HG03575 (cell line): ENCODE data around the gene HIC1.

Source experiments
- ATAC-seq: cut with Tn5 transposase; IDR thresholded peaks from one replicate; pipeline ENCODE4 v1.9.1; 2021; ENCODE audit not compliant: unreplicated experiment, insufficient number of reproducible peaks, low FRiP score; ENCODE audit errors: extremely low read depth

Gene HIC1

DNA sequence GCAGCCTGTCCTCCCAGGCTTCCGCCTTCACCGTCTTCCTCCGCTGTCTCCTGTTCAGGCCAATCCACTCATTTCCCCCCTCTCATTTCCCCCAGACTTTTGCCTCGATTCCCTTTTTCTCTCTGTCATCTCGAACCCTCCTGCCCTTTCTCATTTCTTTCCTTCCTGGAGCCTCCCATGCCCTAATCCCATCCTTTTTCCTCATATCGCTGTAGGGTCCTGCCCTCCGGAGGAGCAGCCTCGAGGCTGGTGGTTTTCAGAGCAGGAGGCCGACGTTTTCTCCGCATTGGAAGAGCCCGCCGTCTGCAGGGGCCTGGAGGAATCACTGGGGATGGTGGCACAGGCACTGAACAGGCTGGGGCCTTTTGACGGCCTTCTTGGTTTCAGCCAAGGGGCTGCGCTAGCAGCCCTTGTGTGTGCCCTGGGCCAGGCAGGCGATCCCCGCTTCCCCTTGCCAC, 12.5 kb upstream of the HIC1 start:
- no peak for ATAC-seq

DNA sequence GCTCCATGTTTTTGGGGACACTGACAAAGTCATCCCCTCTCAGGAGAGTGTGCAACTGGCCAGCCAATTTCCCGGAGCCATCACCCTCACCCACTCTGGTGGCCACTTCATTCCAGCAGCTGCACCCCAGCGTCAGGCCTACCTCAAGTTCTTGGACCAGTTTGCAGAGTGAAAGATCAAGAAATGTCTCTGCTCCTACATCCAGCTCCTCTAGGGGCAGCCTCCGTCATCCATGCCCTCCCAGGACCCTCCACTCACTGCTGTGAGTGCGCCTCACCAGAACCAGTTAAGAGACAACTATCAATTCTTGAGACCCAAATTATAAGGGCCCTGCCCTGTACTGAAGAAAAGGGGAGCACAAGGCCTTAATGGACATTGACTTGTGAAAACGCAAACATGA, 12.0 kb upstream of the HIC1 start:
- no peak for ATAC-seq

DNA sequence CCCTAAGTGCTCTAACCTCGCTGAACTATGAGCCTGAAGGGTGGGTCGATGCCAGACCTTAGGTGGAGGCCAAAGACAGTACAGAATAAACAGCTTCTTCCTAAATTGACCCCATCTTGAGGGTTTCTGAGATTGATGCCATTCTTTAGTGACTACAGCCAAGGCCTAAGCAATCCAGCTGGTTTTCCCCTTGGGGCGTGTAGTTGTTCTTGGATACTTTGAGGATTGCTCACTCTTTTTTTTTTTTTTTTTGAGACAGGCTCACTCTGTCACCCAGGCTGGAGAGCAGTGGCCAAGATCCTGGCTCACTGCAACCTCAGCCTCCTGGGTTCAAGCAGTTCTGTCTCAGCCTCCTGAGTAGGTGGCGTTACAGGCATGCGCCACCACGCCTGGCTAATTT, 11.1 kb upstream of the HIC1 start:
- ATAC-seq: no peak

DNA sequence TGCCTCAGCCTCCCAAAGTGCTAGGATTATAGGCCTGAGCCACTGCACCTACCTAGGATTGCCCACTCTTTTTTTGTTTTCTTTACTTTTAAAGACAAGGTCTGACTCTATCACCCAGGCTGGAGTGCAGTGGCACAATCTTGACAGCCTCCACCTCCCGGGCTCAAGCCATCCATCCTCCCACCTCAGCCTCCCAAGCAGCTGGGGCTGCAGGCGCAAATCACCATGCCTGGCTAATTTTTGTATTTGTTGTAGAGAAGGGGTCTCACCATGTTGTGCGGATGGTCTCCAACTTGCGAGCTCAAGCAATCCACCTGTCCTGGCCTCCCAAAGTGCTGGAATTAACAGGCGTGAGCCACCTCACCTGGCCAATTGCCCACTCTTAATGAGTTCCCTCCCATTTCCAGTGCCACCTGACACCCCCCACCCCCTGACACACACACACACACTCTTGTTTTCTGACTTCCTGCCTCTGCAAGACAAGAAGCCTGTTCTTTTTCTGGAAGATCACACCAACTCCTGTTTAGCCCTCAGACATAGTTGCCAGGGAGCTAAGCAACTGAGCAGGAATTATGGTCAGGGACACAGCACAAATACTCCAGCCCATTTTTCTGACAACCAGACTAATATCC, 10.5 kb upstream of the HIC1 start:
- no peak for ATAC-seq

DNA sequence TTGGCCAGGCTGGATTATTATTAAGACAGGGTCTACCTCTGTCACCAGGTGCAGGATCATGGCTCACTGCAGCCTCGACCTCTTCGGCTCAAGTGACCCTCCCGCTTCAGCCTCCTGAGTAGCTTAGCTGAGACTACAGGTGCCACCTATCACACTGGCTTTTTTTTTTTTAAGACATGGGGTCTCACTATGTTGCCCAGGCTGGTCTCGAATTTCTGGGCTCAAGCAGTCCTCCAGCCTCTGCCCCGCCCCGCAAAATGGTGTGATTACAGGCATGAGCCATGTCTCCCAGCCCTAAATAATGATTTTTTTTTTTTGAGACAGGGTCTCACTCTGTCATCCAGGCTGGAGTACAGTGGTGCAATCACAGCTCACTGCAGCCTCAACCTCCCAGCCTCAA, 7.3 kb upstream of the HIC1 start:
- no peak for ATAC-seq

DNA sequence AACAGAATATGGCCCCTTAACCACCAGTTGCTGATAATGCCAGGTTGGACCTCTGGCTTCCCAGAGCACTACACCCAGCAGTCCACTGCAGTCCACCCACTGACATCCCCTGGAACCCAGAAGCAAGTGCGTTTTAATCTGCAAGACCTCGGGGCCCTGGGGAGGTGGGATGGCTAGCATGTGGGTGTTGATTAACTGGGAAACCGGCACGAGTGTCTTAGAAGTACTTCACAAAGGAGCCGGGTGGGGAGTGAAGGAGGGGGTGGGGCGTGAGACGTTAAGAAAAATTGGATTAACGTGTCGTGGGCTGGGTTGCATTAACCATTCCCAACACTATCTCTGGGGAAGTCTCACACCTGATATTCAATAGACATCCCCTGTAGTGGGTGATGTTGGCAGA, 6.1 kb upstream of the HIC1 start:
- ATAC-seq: no peak

DNA sequence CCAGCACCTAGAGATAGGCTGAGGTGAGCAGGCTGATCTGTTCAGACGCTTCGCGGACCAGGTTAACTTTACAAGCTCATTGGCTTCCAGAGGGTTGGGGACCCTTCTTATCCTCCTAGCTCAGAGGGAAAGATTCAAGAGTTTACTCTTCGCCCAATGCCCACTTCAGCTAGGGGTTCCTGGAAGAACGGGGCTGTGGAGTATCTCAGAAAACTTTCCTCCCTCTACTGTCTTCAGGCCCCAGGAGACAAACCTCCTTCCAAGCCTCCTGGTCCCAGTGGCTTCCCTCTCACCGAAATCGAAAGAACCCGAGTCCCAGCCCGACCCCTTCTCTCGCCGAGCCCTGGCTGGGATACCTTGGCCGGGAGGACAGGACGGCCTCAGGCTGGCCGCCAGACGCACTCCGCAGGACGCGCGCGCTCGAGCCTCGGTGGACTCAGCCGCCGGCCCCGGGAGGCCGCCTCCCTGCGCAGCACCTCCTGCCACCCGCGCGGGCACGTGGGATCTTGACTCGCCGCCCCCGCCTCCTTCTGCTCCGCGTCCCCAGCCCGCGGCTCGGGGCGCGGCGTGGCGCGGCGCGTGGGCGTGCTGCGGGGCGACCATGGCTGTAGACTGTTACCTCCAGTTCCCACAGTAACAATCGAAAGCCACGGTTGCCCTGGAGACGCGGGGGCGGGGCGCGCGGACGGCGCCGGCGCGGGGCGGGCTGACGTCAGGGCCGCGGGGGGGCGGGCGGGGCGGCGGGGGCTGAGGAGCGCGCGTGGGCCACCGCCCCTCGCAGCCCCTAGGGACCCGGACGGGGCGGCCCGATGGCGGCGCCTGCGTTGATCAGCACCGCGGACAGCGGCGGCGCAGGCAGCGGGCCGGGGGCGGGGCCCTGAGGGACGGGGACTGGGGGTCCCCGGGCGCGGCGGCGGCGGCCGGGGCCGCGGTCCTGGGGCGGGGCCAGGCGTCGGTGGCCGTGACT, 5.3 kb upstream of the HIC1 start:
- no peak for ATAC-seq

DNA sequence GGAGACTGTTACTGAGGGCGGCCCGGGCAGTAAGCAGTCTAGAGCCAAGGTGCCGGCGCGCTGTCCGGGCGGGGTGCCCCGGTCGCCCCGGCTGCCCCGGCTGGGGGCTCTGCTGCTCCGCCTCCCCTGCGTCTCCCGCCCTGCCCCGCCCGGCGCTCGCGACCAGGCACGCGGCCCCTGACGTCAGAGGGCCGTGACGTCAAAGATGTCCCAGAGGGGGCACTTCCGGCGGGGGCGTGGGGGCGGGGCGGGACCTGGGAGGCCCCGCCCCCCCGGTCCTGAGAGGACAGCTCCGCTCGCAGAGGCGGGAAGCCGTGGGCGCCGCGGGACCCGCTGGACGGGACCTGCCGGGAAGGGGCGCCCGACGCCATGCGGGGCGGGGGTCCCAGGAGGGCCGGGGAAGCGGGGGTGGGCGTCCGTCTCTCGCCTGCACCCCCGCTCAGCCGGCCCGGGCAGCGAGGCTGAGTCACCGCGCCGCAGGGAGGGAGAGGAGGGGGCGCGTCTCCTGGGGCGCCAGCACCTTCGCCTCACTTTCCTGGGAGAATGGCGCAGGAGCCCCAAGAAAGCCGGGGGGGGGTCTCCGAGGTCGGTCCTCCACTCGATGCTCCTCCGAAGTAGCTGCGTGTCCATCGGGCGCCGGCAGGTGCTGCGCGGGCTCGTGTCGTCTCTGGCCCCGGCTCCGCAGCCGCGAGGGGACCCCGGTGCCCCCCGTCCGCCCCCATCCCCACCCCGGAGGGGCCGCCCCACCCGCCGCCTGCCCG, 4.4 kb upstream of the HIC1 start:
- no peak for ATAC-seq

DNA sequence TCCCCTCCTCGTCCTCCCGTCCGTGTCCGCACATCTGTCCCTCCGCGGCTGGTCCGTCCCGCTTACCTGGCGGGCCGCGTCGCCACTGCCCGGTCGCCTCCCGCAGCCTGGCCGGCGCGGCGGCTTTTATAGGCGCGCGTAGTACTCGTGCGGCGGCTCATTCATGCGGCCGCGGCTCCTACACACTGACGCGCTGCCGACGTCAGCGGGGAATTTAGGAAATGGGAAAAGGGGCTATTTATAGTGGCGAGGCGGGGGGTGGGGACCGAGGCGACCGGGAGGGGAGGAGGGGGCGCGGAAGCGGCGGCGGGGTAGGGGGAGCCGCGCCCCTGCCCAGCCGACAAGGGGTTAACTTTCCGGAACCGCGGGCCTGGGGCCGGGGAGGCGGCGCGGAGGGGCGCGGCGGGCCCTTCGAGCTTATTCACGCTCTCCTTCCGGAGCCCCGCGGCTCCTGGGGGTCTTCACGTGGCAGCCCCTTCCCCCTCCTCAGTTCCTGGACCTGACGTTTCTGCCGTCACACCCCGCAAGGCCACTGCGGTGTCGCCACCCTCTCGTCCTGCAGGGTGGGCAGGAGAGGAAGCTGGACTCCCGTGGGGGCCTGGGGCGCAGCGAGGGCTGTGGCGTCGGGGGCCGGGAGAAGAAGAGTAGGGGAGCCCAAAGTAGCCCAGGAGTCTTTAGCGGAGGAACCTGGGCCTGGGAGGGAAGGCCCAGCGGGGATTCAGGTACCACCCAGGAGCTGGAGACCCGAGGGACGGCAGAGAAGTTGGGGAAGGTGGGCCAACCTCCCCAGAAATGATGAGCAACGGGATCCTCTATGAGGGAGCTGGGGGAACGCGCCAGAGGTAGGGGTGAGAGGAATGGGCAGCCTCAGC, 3.6 kb upstream of the HIC1 start:
- ATAC-seq: no peak

DNA sequence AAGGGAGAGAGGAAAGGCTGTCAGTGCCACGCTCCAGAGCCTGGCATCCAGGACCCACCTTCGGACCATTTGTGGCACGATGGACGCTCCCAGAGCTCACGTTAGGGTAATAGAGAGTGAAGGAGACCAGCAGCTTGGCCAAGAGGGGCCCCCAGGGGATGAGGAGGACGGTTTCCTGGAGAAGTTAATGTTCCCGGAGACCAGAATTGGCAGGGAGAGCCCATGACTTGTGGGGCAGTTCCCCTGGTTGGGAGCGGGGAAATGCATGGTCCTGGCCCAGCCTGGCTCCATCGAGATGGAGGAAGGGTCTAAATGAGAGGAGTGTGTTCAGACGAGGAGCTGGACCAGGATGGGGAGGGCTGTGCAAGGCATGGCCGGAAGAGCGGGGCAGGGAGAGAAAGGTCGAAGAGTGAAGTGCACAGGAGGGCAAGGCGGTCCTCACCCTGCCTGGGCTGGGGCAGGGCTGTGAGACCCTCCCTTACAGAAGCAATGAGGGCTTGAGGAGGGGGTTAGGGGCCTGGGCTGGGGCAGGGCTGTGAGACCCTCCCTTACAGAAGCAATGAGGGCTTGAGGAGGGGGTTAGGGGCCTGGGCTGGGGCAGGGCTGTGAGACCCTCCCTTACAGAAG, 2.9 kb upstream of the HIC1 start:
- no peak for ATAC-seq

DNA sequence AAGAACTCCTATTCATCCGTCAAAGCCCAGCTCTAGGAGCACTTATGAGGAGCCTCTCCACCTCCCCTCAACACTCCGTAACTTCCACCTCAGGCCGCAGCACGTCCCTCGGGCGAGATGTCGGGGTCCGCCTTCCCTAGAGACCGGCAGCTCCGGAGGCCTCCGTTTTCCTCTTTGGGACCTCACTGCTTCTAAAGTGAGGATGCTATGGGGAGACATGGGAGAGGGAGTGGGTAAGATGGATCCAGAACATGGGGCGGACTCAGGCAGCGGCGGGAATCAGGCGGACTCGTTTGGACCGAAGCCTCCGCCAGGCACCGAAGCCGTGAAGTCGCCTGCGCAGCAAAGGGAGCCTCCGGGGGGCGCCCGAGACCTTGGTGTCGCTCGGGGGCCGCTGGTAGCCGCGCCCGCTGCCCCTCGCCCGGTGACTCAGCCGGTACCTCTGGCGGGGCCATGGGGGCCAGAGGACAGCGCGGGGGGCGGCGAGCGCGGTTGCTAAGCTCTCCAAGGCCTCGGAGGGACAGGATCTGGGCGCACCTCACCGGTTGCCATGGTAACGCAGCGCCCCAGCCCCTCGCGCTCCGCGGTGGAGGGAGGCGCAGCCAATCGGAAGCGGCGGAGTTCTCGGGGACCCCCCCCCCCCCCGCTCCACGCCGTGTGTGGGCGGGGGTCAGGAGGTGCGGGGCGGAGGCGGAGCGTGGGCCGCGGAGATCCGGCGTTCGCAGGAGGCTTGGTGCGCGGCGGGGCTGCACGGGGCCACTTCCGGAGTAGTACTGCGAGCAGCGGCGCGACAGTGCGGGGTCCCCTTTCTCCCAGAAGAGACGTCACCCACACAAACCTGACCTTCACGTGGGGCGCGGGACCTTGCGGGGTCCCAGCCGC, 1.3 kb upstream of the HIC1 start:
- ATAC-seq: no peak

DNA sequence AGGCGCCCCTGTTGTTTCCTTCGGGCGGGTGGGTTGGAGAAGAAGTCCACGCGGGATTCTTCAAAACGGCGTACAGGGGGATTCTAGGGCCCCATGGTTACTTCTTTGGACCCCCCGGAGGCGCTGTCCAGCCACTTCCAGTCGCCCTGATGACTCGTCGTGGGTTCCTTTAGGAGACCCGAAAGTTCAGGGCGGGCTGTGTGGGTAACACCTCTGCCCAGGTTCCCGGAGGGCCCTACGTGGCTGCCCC, 716 bp upstream of the HIC1 start:
- ATAC-seq: no peak

DNA sequence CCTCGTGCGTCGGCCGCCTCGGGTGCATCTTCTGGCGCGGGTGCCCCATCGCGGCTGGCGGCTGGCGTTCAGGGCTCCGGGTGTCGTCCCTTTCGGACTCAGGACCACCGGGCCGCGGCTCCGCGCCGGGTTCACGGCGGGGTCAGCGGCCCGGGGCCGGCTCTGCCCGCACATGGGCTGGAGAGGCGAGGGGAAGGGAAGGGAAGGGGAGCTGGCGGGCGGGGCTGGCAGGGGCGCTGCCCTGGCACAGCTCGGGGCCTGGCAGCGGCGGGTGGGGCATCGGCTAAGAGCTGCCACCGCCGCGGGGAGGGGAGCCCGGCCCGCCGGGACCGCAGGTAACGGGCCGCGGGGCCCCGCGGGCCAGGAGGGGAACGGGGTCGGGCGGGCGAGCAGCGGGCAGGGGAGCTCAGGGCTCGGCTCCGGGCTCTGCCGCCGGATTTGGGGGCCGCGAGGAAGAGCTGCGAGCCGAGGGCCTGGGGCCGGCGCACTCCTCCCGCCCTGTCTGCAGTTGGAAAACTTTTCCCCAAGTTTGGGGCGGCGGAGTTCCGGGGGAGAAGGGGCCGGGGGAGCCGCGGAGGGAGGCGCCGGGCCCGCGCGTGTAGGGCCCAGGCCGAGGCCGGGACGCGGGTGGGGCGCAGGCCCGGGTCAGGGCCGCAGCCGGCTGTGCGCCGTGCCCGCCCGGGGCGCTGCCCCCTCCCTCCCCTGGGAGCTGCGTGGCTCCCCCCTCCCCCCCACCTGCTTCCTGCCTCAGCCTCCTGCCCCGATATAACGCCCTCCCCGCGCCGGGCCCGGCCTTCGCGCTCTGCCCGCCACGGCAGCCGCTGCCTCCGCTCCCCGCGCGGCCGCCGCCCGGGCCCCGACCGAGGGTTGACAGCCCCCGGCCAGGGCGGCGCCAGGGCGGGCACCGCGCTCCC, 646 bp downstream of the HIC1 start:
- no peak for ATAC-seq

DNA sequence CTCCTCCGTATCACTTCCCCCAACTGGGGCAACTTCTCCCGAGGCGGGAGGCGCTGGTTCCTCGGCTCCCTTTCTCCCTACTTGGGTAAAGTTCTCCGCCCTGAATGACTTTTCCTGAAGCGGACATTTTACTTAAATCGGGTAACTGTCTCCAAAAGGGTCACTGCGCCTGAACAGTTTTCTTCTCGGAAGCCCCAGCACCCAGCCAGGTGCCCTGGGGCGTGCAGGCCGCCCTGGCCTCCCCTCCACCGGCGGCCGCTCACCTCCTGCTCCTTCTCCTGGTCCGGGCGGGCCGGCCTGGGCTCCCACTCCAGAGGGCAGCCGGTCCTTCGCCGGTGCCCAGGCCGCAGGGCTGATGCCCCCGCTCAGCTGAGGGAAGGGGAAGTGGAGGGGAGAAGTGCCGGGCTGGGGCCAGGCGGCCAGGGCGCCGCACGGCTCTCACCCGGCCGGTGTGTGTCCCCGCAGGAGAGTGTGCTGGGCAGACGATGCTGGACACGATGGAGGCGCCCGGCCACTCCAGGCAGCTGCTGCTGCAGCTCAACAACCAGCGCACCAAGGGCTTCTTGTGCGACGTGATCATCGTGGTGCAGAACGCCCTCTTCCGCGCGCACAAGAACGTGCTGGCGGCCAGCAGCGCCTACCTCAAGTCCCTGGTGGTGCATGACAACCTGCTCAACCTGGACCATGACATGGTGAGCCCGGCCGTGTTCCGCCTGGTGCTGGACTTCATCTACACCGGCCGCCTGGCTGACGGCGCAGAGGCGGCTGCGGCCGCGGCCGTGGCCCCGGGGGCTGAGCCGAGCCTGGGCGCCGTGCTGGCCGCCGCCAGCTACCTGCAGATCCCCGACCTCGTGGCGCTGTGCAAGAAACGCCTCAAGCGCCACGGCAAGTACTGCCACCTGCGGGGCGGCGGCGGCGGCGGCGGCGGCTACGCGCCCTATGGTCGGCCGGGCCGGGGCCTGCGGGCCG, 1.6 kb downstream of the HIC1 start:
- no peak for ATAC-seq

DNA sequence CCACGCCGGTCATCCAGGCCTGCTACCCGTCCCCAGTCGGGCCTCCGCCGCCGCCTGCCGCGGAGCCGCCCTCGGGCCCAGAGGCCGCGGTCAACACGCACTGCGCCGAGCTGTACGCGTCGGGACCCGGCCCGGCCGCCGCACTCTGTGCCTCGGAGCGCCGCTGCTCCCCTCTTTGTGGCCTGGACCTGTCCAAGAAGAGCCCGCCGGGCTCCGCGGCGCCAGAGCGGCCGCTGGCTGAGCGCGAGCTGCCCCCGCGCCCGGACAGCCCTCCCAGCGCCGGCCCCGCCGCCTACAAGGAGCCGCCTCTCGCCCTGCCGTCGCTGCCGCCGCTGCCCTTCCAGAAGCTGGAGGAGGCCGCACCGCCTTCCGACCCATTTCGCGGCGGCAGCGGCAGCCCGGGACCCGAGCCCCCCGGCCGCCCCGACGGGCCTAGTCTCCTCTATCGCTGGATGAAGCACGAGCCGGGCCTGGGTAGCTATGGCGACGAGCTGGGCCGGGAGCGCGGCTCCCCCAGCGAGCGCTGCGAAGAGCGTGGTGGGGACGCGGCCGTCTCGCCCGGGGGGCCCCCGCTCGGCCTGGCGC, 2.4 kb downstream of the HIC1 start:
- ATAC-seq: no peak
